ENCODE measurements around the gene TMEM30A.

Gene TMEM30A

DNA sequence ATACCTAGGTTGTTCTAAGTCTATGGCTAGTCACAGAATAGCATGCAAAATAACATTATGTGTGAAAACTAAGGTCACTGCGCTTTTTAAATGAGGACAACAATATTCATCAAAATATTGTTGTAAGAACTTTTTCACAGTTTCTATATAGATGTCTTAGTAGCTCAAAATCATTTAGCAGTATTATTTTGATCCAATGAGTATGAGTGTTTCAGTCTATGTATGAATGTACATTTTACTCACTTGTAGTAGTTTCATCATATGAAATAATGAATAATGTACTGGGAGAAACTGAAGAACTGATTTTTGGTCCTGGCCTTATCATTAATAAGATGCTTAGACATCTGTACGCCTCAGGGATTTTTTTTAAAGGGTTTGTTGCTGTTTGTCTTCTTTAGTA, 16.5 kb upstream of the TMEM30A start:
- no peak overlapping the region for H3K4me3 ChIP-seq (ENCODE audit: insufficient read depth, low read length, poor library complexity, severe bottlenecking)
- TF ChIP-seq, protein P1, sequence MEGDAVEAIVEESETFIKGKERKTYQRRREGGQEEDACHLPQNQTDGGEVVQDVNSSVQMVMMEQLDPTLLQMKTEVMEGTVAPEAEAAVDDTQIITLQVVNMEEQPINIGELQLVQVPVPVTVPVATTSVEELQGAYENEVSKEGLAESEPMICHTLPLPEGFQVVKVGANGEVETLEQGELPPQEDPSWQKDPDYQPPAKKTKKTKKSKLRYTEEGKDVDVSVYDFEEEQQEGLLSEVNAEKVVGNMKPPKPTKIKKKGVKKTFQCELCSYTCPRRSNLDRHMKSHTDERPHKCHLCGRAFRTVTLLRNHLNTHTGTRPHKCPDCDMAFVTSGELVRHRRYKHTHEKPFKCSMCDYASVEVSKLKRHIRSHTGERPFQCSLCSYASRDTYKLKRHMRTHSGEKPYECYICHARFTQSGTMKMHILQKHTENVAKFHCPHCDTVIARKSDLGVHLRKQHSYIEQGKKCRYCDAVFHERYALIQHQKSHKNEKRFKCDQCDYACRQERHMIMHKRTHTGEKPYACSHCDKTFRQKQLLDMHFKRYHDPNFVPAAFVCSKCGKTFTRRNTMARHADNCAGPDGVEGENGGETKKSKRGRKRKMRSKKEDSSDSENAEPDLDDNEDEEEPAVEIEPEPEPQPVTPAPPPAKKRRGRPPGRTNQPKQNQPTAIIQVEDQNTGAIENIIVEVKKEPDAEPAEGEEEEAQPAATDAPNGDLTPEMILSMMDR (IDR thresholded peaks at IDR 0.05; ENCODE audit: insufficient read depth, low read length, poor library complexity, severe bottlenecking) = no peak
- TF ChIP-seq EZH2phosphoT487 (conservative IDR thresholded peaks at IDR 0.05; ENCODE audit: low read length) = no peak
- no peak overlapping the region for H2AFZ ChIP-seq (ENCODE audit: low read depth, low read length, severe bottlenecking)
- no peaks in the 10 kb centered on the region for H3K27me3 ChIP-seq (ENCODE audit: low read length)
- no peak overlapping the region for H3K4me2 ChIP-seq (ENCODE audit: low read depth, low read length, poor library complexity, severe bottlenecking)
- H3K9me2 ChIP-seq (replicated peaks; ENCODE audit: insufficient read depth, low read length) = no peaks in the 10 kb centered on the region
- H3K36me3 ChIP-seq (ENCODE audit: low read length) = no peaks in the 10 kb centered on the region
- H3K9me3 ChIP-seq (ENCODE audit: insufficient read depth, low read length) = no peaks in the 10 kb centered on the region
- no peaks in the 10 kb centered on the region for H3F3A ChIP-seq (ENCODE audit: insufficient read depth)
- H3K9ac ChIP-seq (ENCODE audit: low read length) = no peak overlapping the region
- H4K20me1 ChIP-seq (ENCODE audit: low read depth, low read length) = no peaks in the 10 kb centered on the region
- no peaks in the 10 kb centered on the region for H3K79me2 ChIP-seq (ENCODE audit: insufficient read depth, low read length)
- H3K27ac ChIP-seq (ENCODE audit: low read depth, low read length) = no peak overlapping the region

DNA sequence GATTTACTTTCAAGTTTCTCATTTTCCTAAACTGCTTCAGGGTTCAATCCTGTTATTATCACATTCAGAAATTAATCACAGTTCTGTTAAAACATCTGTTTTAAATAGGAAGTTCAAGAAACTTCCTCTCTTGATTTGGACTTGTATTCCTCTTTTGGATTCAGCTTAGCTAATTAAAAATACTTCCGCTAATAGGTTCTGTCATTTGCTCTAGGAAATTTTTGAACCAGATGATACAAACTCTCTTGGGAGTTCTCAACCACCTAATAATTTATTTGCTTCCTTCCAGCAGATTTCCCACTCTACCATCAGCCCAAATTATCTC, 15.9 kb upstream of the TMEM30A start:
- H4K20me1 ChIP-seq (ENCODE audit: low read depth, low read length) = no peaks in the 10 kb centered on the region
- no peak overlapping the region for H2AFZ ChIP-seq (ENCODE audit: low read depth, low read length, severe bottlenecking)
- H3K9ac ChIP-seq (ENCODE audit: low read length) = no peak overlapping the region
- no peak overlapping the region for H3K4me3 ChIP-seq (ENCODE audit: insufficient read depth, low read length, poor library complexity, severe bottlenecking)
- no peaks in the 10 kb centered on the region; the same call in 1 of the 2 replicates for H3F3A ChIP-seq (ENCODE audit: insufficient read depth)
- no peaks in the 10 kb centered on the region for H3K36me3 ChIP-seq (ENCODE audit: low read length)
- TF ChIP-seq, protein P1 (IDR thresholded peaks at IDR 0.05; ENCODE audit: insufficient read depth, low read length, poor library complexity, severe bottlenecking) = no peak
- TF ChIP-seq EZH2phosphoT487 (conservative IDR thresholded peaks at IDR 0.05; ENCODE audit: low read length) = no peak
- H3K9me3 ChIP-seq (ENCODE audit: insufficient read depth, low read length) = no peaks in the 10 kb centered on the region
- no peaks in the 10 kb centered on the region for H3K9me2 ChIP-seq (replicated peaks; ENCODE audit: insufficient read depth, low read length)
- H3K79me2 ChIP-seq (ENCODE audit: insufficient read depth, low read length) = no peaks in the 10 kb centered on the region
- H3K4me2 ChIP-seq (ENCODE audit: low read depth, low read length, poor library complexity, severe bottlenecking) = no peak overlapping the region
- no peaks in the 10 kb centered on the region for H3K27me3 ChIP-seq (ENCODE audit: low read length)
- no peak overlapping the region for H3K27ac ChIP-seq (ENCODE audit: low read depth, low read length)

DNA sequence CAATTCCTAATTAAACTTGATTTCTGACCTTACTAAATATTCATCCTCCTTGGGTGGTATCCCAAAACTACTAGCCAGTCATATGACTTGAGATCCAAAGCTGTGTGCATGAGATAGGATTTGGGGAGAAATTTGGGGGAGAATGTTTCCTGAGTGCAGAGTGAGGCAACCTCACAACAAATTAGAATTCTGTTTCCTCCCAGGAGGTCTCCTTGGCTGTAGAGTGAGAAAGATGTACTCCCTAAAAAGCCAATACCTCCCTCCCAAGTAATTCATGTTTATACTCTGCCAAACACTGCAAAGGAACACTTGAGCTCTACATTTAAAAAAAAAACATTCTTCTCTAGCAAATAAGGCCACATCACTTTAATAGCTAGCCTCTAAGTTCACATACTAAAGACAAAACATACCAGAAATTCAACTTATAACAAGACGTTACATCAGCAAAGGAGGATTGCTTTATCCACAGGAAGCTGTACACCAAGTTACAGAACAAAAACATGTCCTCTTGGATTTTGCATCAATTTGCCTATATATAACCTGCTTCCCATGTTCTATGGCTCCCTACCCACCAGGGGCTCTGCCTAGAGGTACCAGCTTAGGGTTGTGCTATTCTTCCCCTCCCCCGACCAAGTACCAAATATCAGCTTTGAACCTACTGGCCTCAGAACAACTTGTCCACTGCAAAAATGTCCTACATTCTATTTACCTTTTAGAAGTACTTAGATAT, 15.4 kb upstream of the TMEM30A start:
- TF ChIP-seq EZH2phosphoT487 (conservative IDR thresholded peaks at IDR 0.05; ENCODE audit: low read length) = no peak
- TF ChIP-seq, protein P1 (IDR thresholded peaks at IDR 0.05; ENCODE audit: insufficient read depth, low read length, poor library complexity, severe bottlenecking) = no peak
- Histone ChIP-seq H3K9me2 (replicated peaks; ENCODE audit: insufficient read depth, low read length) (no peaks in the 10 kb centered on the region), H3K4me3 (ENCODE audit: insufficient read depth, low read length, poor library complexity, severe bottlenecking) (no peak overlapping the region), H3K36me3 (ENCODE audit: low read length) (no peaks in the 10 kb centered on the region), H3F3A (ENCODE audit: insufficient read depth) (no peaks in the 10 kb centered on the region; the same call in 1 of the 2 replicates), H3K9ac (ENCODE audit: low read length) (no peak overlapping the region), H3K9me3 (ENCODE audit: insufficient read depth, low read length) (no peaks in the 10 kb centered on the region), H3K79me2 (ENCODE audit: insufficient read depth, low read length) (no peaks in the 10 kb centered on the region), H3K27me3 (ENCODE audit: low read length) (no peaks in the 10 kb centered on the region), H2AFZ (ENCODE audit: low read depth, low read length, severe bottlenecking) (no peak overlapping the region), H4K20me1 (ENCODE audit: low read depth, low read length) (no peaks in the 10 kb centered on the region), H3K27ac (ENCODE audit: low read depth, low read length) (no peak overlapping the region), H3K4me2 (ENCODE audit: low read depth, low read length, poor library complexity, severe bottlenecking) (no peak overlapping the region)
